ENCODE measurements around the gene TMSB10. TPM values are rescaled to one million over a fixed set of nuclear protein-coding genes. Genes with fewer than 3 reads are reported as not detected.
A peak's percentile ranks its signal among the peaks of the same experiment; 100 is the strongest.

TMSB10 gene
- total RNA-seq, 1 donor from 2014 or later, result 112 TPM

GRCh38 chr2:84879584-84880394 is 25.7 kb upstream of the TMSB10 start:
- DNase-seq (ENCODE audit: low spot score), result no peak
- ATAC-seq, result no peak

DNA sequence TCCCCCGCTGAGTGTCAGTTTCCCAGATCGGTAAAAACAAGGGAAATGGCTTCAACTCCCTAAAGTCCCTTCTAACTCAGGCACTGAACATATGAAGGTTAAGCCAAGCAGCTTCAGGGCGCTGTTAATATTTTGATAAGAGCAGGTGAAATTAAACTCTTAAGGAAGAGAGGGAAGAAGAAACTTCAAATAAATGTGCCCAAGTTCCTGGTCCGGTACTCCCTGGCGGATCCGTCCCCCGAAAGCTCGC is 25.1 kb upstream of the TMSB10 start:
- DNase-seq (ENCODE audit: low spot score) (no peak), ATAC-seq (no peak)

DNA sequence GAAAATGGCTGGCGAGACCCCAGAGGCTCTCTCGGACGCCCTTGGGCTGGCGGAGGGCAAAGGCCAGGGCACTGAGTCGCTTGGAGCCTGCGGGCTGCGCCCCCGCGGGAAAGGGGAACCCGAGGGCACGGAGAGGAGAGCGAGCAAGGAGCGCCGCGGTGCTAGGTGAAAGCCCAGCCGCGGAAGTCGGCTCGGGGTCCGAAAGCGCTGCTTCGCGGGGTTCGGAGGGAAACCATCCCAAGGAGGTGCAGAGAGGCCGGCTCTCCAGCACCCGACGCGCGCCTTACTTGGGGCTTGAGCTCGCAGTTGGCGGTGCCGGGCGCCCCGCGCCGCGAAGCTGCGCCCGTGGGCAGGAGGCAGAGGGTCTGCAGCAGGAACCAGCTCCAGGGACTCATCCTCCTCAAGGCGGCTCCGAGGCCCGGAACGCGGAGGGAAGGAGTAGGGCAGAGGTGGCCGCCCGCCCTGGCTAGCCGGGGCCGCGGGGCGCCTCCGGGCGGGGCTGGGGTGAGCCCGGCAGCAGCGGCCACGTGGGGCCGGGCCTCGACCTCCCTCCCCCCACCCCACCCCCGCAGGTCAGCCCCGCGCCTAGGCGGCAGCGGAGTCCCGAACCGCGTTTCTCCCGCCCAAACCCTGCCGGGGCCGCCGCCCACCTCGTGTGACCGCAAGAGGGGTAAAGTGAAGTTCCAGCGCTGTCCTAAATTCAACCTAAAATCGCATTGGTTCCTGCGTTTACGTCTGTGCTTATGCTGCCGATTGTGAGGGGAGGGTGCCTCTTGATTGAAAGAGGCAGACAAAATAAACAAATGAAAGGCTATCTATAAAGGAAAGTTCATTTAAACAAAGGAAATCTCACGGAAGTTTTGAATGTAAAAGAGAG is 24.6 kb upstream of the TMSB10 start, which contains the start of gene TRABD2A:
TRABD2A (minus strand) TSS at position 440 of the 877 bp plus-strand sequence; CDS start at position 395, 45 bp downstream.
- no peak for DNase-seq (ENCODE audit: low spot score)
- ATAC-seq, result peak; percentile 46

GRCh38 chr2:84881581-84882413 is 23.7 kb upstream of the TMSB10 start:
- DNase-seq (ENCODE audit: low spot score) (peak; percentile 81), ATAC-seq (peak; percentile 92)

DNA sequence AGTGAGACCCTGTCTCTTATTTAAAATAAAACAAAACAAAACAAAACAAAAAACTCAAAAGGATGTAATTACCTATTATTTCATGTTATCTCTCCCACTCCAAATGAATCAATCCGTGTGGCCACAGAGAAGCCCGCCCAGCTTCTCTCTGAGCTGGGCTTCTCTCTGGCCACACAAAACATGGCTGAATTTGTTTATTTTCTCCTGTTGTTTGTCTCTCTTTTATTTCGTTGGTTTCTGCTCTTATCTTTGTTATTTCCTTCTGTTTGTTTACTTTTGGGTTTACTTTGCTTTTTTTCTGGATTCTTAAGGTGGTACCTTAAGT is 23.1 kb upstream of the TMSB10 start:
- ATAC-seq (no peak), DNase-seq (ENCODE audit: low spot score) (no peak)

- no peak for DNase-seq (ENCODE audit: low spot score)
- no peak for ATAC-seq
These were observed 22.5 kb upstream of the TMSB10 start for GRCh38 chr2:84882775-84883550.

GRCh38 chr2:84884449-84884848 is 21.0 kb upstream of the TMSB10 start:
- ATAC-seq, result no peak
- DNase-seq (ENCODE audit: low spot score), result no peak

DNA sequence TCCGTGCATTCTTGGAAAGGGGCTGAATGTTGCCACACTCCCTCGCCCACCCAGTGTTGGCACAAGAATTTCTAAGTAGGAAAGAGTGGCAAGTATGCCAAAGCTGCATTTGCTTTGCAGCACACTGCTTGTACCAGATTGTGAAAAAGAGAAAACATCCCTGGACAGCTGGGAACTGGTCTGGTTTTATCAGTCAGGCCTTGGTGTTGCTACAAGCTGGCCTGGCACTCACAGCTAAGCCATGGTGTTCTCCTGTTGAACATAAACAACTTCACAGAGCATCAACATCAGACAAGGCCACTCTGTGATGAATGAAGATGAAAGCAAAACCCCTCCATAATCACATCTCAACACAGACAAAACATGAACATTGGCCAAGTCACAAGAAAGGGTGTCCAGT is 20.3 kb upstream of the TMSB10 start:
- no peak for ATAC-seq

DNA sequence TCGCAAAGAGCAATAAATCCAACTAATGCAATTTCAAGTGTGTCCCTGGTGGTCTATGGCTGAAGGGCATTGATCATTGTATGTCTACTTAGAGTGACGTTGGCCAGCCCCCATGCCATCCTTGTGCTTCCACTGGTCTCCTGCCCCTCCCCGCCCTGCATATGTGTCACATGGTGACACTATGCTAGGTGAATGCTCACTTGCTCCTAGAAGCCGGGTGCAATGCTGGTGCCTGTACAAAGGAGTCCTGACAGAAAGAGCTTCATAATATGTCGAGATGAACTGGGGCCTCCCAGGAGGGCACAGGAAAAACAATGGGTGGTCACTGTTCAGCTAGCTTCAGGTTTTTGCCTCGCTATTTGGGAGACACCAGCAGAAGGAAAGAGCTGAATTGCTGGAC is 18.7 kb upstream of the TMSB10 start:
- no peak for ATAC-seq
- no peak for DNase-seq (ENCODE audit: low spot score)

More for the DNA sequence above, 20.3 kb upstream of the TMSB10 start:
- no peak for DNase-seq (ENCODE audit: low spot score)

- ATAC-seq (peak; percentile 77), DNase-seq (ENCODE audit: low spot score) (no peak)
These were observed 16.8 kb upstream of the TMSB10 start for GRCh38 chr2:84888401-84889276.

DNA sequence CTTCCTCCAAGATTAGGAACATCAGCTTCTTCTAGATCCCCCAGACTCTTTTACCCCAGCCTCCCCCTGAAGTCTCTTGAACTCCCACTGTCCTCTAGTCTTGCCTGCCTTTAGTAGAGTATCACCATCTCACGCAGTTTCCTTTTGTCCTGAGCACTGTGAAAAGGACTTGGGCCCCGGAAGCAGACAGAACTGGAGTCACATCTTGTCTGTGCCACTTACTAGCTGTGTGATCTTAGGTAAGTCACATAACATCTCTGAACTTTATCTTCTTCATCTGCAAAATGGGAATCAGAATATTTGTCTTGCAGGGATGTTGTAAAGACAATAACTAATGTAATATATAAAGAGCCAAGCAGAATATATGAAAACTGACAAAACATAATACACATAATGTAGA is 16.1 kb upstream of the TMSB10 start:
- no peak for ATAC-seq
- no peak for DNase-seq (ENCODE audit: low spot score)

DNA sequence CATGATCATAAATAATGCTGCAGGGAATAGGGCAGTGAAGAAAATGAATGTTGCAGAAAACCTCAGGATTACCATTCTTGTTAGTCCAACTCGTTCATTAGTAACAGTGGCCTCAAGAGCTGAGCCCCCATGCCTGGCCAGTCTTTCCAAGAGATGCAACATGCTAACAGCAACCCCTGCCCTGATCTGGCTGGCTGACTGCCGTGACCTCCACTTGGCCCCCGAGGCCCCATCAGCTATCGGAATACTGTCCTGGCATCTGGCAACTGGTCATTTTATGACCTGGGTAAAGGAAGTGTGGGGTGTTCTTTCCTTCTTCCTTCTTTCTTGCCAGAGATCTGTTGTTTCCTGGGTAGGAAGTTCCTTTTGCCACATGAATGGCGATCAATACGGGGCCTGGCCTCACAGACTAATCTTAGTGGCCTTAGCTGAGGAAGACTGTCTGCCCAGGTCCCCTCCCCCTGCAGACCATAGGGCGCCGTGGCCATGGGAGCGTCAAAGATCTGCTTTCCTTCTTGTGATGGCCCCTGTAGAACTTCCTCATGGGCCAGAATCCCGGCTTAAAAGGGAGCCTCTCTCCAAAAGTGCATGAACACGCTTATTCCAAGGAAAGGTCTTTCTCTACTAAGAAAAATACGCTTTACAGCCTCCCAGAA is 14.0 kb upstream of the TMSB10 start:
- ATAC-seq, result no peak
- no peak for DNase-seq (ENCODE audit: low spot score)

GRCh38 chr2:84894131-84894586 is 11.3 kb upstream of the TMSB10 start:
- DNase-seq (ENCODE audit: low spot score), result no peak
- no peak for ATAC-seq

GRCh38 chr2:84894758-84895520 is 10.5 kb upstream of the TMSB10 start:
- no peak for ATAC-seq
- DNase-seq (ENCODE audit: low spot score), result no peak

DNA sequence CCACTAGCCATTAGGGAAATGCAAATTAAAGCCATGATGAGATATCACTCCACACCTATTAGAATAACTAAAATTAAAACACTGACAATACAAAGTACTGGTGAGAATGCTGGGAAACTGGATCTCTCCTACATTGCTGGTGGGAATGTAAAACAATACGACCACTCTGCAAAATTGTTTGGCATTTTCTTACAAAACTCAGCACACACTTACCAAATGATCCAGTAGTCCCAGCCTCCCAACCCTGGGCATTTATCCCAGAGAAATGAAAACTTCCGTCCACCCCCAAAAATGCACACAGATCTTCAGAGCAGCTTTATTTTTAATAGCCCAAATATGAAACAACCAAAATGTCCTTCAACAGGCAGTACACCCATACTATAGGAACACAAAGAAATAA is 8.9 kb upstream of the TMSB10 start:
- DNase-seq (ENCODE audit: low spot score) (no peak), ATAC-seq (no peak)

GRCh38 chr2:84897773-84898172 is 7.7 kb upstream of the TMSB10 start:
- no peak for DNase-seq (ENCODE audit: low spot score)
- no peak for ATAC-seq

- ATAC-seq, result peak; percentile 62
- no peak for DNase-seq (ENCODE audit: low spot score)
These were observed 5.9 kb upstream of the TMSB10 start for GRCh38 chr2:84899304-84900204.
